Activated T-cell treated with anti-CD3 and anti-CD28 coated beads, Interleukin-2, amount 50 U/mL, for 24 hours (primary cell): Measurements from ENCODE around the gene RND1.
"Not testable (repeated sequence)": the region's sequence is repeated elsewhere in the genome, so short reads cannot be mapped to it uniquely, and the experiment has no call there.

Experiments
- DNase-seq: peaks from one replicate; pipeline ENCODE4 v3.0.0-alpha.2; 2020
- H3K27ac Mint-ChIP-seq: 2 replicates; pipeline ENCODE4 v1.8.0; 2020; ENCODE audit warnings: mild to moderate bottlenecking, mixed read lengths
- H3K27me3 Mint-ChIP-seq: 2 replicates; pipeline ENCODE4 v1.8.0; 2020; ENCODE audit warnings: mixed read lengths
- H3K36me3 Mint-ChIP-seq: 2 replicates; pipeline ENCODE4 v1.8.0; 2020; ENCODE audit warnings: low read depth, mixed read lengths
- H3K4me1 Mint-ChIP-seq: 2 replicates; pipeline ENCODE4 v1.8.0; 2020; ENCODE audit warnings: low read depth, mixed read lengths
- H3K4me3 Mint-ChIP-seq: 2 replicates; pipeline ENCODE4 v1.8.0; 2020; ENCODE audit warnings: mild to moderate bottlenecking, moderate library complexity, mixed read lengths
- H3K9me3 Mint-ChIP-seq: 2 replicates; pipeline ENCODE4 v1.8.0; 2020; ENCODE audit warnings: mixed read lengths

The RND1 gene

DNA sequence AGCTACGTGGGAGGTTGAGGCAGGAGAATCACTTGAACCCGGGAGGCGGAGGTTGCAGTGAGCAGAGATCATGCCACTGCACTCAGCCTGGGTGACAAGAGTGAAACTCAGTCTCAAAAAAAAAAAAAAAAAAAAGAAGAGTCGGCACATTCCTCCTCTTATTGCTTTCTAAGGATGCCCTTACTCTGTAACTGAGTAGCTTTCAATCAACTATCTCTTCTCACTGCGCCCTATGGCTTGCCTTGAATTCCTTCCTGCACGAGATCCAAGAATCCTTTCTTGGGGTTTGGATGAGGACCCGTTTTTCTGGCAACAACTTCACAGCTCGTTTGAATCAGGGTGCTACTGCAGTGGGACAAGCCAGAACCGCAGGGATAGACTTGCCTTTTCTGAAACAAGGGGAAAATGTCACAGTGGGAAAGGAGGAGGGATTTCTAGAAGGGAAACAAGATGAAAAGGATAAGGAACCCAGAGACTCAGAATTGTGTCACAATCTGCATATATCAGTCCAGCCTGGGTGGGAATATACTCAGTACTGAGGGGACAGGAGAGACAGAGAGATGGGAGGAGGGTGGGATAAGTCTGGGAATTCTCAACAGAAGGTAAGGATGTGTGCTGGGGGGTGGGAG is 16.1 kb upstream of the RND1 start:
- Mint-ChIP-seq H3K27me3 (peaks cover 27% of the 10 kb centered on the region), H3K27ac (no peak overlapping the region), H3K4me1 (peaks cover 8% of the 10 kb centered on the region), H3K9me3 (no peaks in the 10 kb centered on the region), H3K36me3 (no peaks in the 10 kb centered on the region), H3K4me3 (no peak overlapping the region)
- no peak for DNase-seq

DNA sequence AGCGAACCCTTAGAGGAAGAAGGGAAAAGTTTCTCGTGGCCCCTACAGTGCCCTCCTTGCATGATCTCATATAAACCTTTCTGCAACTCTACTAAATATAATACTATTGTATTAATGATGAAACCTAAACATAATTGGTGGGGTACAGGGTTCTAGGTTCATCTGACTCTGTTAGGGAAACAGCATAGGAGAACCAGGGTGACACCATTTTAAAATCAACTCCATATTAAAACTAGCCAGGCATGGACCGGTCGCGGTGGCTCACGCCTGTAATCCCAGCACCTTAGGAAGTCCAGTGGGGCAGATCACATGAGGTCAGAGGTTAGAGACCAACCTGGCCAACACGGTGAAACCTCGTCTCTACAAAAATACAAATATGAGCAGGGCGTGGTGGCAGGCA is 15.0 kb upstream of the RND1 start:
- no peaks in the 10 kb centered on the region for H3K36me3 Mint-ChIP-seq

DNA sequence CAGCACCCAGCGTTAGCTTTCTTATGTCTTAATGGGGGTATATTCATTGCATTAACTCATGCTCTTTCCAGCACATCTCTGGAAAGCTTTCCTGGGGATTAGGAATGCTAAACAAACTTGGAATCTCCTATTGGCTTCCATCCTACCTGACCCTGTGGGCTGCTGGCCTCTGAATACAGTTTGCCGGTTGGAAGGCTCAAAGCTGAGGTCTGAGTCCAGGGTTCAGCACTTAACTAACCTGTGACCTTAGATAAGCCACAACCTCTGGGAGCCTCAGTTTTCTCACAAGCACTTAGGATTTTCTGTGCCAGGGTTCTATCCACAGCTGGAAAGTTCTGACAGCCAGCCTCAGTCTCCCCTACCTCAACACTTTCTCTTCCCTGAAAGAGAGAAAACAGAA is 12.9 kb upstream of the RND1 start:
- Mint-ChIP-seq H3K27ac (no peak overlapping the region), H3K9me3 (no peaks in the 10 kb centered on the region), H3K36me3 (no peaks in the 10 kb centered on the region), H3K4me3 (no peak overlapping the region), H3K27me3 (peaks cover 27% of the 10 kb centered on the region), H3K4me1 (peaks cover 8% of the 10 kb centered on the region)
- no peak for DNase-seq

More for the DNA sequence above, 15.0 kb upstream of the RND1 start:
- no peak overlapping the region for H3K27ac Mint-ChIP-seq
- no peaks in the 10 kb centered on the region for H3K9me3 Mint-ChIP-seq
- H3K4me3 Mint-ChIP-seq: no peak overlapping the region
- peaks cover 27% of the 10 kb centered on the region for H3K27me3 Mint-ChIP-seq
- DNase-seq: no peak
- peaks cover 8% of the 10 kb centered on the region for H3K4me1 Mint-ChIP-seq

DNA sequence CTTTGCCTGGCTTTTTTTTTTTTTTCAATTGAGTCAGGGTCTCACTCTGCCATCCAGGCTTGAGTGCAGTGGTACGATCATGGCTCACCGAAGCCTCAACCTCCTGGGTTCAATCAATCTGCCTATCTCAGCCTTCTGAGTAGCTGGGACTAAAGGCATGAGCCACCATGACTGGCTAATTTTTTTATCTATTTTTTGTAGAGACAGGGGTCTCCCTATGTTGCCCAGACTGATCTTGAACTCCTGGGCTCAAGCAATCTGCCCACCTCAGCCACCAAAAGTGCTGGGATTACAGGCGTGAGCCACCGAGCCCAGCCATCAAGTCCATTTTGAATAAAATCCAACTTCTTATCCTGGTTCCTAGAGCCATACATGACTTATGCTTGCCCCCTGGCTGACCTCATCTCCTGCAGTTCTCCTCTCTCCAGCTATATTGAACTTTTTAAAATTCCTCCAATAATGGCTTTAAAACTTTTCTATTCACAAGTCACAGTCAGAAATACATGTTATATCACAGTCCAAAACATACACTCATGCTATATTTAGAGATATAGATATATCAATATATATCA is 10.4 kb upstream of the RND1 start:
- no peaks in the 10 kb centered on the region for H3K9me3 Mint-ChIP-seq
- no peak overlapping the region for H3K4me3 Mint-ChIP-seq
- DNase-seq: no peak
- no peaks in the 10 kb centered on the region for H3K36me3 Mint-ChIP-seq
- no peaks in the 10 kb centered on the region for H3K4me1 Mint-ChIP-seq
- no peak overlapping the region for H3K27ac Mint-ChIP-seq
- H3K27me3 Mint-ChIP-seq: peaks cover 12% of the 10 kb centered on the region

DNA sequence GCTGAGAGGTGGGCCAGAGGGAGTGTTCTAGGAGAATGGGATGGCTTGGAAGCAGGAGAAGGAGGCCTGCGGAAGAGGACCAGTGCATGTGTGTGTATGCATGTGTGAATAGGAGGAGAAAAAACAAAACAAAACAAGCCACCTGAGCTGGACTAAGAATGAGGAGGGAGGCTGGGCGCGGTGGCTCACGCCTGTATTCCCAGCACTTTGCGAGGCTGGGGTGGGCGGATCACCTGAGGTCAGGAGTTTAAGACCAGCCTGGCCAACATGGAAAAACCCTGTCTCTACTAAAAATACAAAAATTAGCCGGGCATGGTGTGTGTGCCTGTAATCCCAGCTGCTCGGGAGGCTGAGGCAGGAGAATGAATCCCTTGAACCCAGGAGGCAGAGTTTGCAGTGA is 7.9 kb upstream of the RND1 start:
- not testable (repeated sequence) for H3K4me1 Mint-ChIP-seq, H3K27me3 Mint-ChIP-seq, H3K27ac Mint-ChIP-seq, DNase-seq, H3K9me3 Mint-ChIP-seq, H3K4me3 Mint-ChIP-seq, H3K36me3 Mint-ChIP-seq

DNA sequence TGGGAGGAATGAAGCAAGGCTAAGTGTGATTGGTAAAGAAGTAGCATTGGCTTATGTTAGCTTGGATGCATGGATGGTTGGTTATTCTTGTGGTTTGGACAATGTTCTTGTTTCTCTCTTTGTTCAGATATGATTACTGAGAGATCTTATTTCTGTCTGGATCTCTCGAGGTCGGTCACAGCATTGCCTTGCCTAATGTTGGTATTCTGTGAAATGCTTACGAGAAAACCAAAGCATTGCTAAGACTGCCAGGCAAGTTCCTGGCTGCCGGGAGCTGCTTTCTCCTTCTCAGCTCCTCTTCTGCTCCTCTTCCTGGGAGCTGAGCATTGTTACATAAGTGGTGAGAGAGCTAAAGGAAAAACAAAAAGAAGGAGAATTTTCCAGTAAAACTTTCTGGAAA is 7.4 kb upstream of the RND1 start:
- H3K4me3 Mint-ChIP-seq: no peak overlapping the region
- no peaks in the 10 kb centered on the region for H3K27me3 Mint-ChIP-seq
- H3K9me3 Mint-ChIP-seq: no peaks in the 10 kb centered on the region
- H3K27ac Mint-ChIP-seq: no peak overlapping the region
- H3K4me1 Mint-ChIP-seq: no peaks in the 10 kb centered on the region
- no peak for DNase-seq
- H3K36me3 Mint-ChIP-seq: no peaks in the 10 kb centered on the region

DNA sequence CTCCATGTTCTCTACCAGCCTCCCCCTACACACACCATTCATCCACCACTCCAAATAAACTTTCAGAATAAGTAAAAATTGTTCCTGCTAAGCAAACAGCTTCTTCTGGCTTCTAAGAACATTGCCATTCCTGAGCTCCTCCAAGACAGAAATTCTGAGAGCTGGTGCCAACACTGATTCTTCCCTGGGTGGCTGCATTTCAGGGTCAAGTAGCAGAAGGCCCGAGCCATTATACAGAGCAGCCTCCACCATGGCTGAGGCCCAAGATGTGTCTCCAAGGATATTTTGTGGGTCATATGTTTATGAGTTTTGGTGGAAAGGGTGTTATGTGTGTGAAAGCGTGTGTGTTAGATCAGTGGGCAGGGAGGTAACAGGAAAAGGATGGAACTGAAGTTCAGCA is 3.5 kb upstream of the RND1 start:
- no peak overlapping the region for H3K4me3 Mint-ChIP-seq
- no peak for DNase-seq
- H3K9me3 Mint-ChIP-seq: no peaks in the 10 kb centered on the region
- no peak overlapping the region for H3K27ac Mint-ChIP-seq
- H3K4me1 Mint-ChIP-seq: peaks cover 20% of the 10 kb centered on the region
- no peaks in the 10 kb centered on the region for H3K36me3 Mint-ChIP-seq
- H3K27me3 Mint-ChIP-seq: peaks cover 10% of the 10 kb centered on the region

DNA sequence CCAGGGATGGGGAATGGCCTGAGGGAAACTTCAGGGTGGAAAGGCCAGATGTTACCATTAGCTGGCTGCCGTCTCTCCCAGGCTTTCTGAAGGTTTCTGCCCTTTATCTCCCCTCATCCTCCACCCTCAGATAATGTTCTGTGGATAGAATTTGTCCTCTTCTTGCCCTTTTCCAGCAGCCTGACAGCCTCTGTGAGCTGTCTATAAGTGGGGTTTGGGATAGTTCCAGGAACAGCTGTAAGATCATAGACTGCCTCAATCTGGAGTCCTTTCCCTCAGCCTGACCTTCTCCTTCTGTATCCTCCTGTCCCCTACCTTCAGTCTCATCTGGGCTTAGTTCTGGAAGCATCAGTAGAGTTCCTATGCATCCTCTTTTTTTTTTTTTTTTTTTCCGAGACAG is 2.8 kb upstream of the RND1 start:
- Mint-ChIP-seq H3K27ac (no peak overlapping the region), H3K27me3 (peaks cover 18% of the 10 kb centered on the region), H3K4me3 (no peak overlapping the region), H3K9me3 (no peaks in the 10 kb centered on the region), H3K4me1 (peaks cover 24% of the 10 kb centered on the region), H3K36me3 (no peaks in the 10 kb centered on the region)
- DNase-seq: no peak

DNA sequence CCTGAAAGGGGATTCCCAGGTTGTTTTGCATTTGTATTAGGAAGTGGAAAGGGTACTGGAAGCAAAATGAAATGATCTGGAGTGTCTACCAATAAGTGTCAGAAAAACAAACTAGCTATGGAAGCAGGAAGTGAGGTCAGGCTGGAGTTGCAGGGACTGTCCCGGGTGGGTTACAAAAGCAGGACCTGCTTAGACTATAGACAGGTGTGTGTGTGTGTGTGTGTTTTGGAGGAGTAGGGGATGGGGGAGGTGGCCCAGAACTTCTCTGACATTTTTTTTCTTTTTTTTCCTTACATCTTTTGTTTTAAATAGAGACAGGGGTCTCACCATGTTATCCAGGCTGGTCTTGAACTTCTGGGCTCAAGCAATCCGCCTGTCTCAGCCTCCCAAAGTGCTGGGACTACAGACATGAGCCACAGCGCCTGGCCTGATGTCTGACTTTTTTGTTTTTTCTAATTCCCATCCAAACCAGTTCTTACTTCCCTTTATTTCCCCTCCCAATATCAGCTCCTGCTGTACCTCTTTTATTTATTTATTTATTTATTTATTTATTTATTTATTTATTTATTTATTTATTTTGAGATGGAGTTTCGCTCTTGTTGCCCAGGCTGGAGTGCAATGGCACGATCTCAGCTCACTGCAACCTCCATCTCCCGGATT is 512 bp upstream of the RND1 start:
- Mint-ChIP-seq H3K36me3 (no peaks in the 10 kb centered on the region), H3K9me3 (no peaks in the 10 kb centered on the region), H3K27me3 (peaks cover 36% of the 10 kb centered on the region), H3K4me1 (peaks cover 24% of the 10 kb centered on the region), H3K4me3 (peak overlapping the region; percentile 85), H3K27ac (peak overlapping the region; percentile 73)
- no peak for DNase-seq

DNA sequence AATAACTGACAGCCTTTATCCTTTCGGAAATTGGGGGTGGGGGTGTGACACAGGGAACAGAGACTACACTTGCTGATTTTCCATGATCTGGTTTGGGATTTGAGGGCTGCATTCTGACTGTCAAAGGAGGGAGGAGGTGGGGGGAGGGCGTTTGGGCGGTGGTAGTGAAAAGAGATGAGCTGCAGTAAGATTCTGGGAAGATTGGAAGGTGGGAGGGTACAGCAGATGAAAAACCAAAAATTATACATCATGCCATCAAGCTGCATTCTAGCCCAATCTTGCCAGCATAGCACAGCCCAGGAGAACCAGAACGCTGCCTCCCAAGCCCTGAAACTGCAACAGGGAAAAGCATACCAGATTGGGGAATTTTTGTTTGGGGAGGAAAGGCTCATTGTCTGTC is 2.4 kb downstream of the RND1 start:
- Mint-ChIP-seq H3K4me1 (peaks cover 24% of the 10 kb centered on the region), H3K27me3 (peaks cover 36% of the 10 kb centered on the region), H3K4me3 (no peak overlapping the region), H3K27ac (no peak overlapping the region), H3K36me3 (no peaks in the 10 kb centered on the region), H3K9me3 (no peaks in the 10 kb centered on the region)
- no peak for DNase-seq

DNA sequence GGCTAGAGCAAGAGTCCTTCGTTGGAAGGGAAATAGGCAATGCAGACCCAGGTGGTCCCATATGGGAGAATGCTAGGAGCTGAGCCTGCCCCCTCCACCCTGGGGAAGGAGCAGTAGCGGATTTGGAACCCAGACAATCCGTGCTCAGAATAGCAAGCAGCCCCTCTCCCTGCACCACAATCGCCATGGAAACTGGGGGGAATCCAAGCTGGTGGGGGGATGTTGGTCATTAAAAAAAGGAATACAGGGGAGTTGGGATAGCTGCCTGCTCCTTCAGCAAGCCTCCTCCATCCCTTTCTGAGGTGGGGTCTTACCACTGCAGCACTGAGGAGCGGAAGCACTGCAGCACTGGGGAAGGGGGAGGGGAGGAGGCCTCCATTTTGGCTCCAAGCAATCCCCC is 2.9 kb downstream of the RND1 start:
- H3K27me3 Mint-ChIP-seq: peaks cover 36% of the 10 kb centered on the region
- H3K36me3 Mint-ChIP-seq: no peaks in the 10 kb centered on the region
- DNase-seq: no peak
- H3K9me3 Mint-ChIP-seq: no peaks in the 10 kb centered on the region
- peaks cover 24% of the 10 kb centered on the region for H3K4me1 Mint-ChIP-seq
- H3K4me3 Mint-ChIP-seq: no peak overlapping the region
- no peak overlapping the region for H3K27ac Mint-ChIP-seq

DNA sequence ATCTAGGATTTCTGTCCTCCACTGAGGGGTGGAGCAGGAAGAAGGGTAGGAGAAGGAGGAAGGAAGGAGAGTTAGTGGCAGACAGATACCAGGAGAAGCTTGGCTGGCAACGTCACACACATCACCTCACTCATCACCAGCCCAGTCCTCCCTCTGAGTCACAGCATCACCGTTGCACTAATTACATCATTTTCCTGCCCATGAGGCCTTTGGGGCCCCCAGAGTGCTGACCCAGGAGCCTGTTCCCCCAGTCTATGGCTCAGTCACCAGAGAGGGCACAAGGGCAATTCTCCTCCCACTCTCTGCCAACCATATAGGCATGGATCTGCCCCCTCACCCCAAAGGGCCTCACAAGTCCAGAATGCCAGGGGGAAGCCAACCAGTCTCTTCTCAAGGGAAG is 4.6 kb downstream of the RND1 start:
- no peaks in the 10 kb centered on the region for H3K36me3 Mint-ChIP-seq
- H3K4me1 Mint-ChIP-seq: peaks cover 21% of the 10 kb centered on the region
- no peaks in the 10 kb centered on the region for H3K9me3 Mint-ChIP-seq
- no peak overlapping the region for H3K4me3 Mint-ChIP-seq
- peaks cover 36% of the 10 kb centered on the region for H3K27me3 Mint-ChIP-seq
- no peak for DNase-seq
- H3K27ac Mint-ChIP-seq: no peak overlapping the region

DNA sequence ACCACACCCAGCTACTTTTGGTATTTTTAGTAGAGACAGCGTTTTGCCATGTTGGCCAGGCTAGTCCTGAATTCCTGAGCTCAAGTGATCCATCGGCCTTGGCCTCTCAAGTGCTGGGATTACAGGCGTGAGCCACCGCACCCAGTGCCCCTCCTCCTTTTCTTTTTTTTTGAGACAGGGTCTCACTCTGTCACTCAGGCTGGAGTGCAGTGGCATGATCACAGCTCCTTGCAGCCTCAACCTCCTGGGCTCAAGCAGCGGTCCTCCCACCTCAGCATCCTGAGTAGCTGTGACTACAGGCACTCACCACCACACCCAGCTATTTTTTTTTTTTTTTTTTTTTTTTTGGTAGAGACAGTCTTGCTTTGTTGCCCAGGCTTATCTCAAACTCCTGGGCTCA is 5.4 kb downstream of the RND1 start:
- H3K27ac Mint-ChIP-seq, DNase-seq, H3K36me3 Mint-ChIP-seq, H3K9me3 Mint-ChIP-seq, H3K4me3 Mint-ChIP-seq: not testable (repeated sequence)
- Mint-ChIP-seq H3K4me1 (peaks cover 13% of the 10 kb centered on the region), H3K27me3 (peaks cover 36% of the 10 kb centered on the region)

DNA sequence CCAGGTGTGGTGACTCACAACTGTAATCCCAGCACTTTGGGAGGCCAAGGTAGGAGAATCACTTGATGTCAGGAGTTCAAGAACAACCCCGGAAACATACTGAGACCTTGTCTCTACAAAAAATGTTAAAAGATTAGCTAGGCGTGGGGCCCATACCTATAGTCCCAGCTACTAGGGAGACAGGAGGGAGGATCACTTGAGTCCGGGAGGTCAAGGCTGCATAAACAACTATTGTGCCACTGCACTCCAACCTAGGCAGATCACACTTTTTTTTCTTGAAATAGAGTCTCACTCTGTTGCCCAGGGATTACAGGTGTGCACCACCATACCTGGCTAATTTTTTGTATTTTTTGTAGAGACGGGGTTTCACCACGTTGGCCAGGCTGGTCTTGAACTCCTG is 6.1 kb downstream of the RND1 start:
- H3K27me3 Mint-ChIP-seq: peaks cover 29% of the 10 kb centered on the region
- no peaks in the 10 kb centered on the region for H3K9me3 Mint-ChIP-seq
- no peak overlapping the region for H3K4me3 Mint-ChIP-seq
- no peak for DNase-seq
- no peaks in the 10 kb centered on the region for H3K36me3 Mint-ChIP-seq
- no peak overlapping the region for H3K27ac Mint-ChIP-seq
- peaks cover 7% of the 10 kb centered on the region for H3K4me1 Mint-ChIP-seq

DNA sequence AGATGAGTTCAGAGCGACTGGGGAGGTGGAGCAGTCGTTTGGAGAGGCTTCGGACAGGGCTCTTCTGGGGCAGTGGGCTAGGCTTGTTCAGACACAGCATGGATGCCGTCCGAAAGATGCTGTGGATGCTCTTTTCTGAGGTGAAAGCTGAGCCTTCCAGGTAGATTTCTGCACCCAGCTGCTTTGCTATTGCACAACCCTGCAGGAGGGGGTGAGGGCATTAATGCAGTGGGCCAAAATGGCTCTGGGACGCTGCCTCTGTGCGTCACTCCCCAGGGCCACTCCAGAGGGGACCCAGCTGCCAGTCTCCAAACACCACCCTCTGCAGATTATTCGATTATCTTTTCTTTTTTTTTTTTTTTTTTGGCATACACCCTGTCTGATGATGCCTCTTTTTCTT is 7.6 kb downstream of the RND1 start:
- Mint-ChIP-seq H3K27me3 (peaks cover 14% of the 10 kb centered on the region), H3K9me3 (no peaks in the 10 kb centered on the region), H3K27ac (no peak overlapping the region), H3K36me3 (peaks cover 1% of the 10 kb centered on the region), H3K4me1 (peaks cover 4% of the 10 kb centered on the region), H3K4me3 (no peak overlapping the region)
- no peak for DNase-seq
